Measurements from ENCODE around the gene PGAP6.

The PGAP6 gene

DNA sequence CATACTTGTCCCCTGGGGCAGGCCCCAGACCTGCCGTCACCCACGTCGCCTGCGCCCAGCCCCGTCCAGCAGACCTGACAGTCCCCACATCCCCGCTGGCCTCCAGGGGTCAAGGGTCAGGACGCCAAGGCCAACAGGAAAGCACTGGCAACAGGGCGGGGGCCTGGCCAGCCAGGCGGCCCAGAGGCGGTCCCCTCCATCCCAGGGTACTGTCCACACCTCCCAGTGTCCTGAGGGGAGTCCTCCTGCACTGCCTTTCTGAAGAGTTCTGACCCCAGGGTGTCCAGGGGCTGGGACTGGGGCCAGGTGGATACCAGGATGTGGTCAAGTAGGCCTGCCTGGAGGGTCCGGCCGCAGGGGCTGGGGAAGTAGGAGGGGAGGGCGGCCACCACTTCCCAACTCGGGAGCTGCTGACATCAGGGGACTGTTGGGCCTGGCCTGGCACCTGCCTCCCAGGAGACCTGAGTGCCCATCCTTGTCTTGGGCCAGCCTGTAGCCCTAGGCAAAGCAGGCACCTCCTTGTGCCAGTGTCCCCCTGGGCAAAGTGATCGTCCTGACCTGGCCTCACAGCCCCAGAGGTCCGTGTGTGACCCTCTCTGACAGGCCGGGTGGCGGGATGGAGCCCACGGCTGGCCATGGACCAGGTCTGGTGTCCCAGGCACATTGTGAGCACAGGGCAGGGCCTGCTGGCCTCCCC is 22.6 kb downstream of the PGAP6 start:
- Histone ChIP-seq H3K4me2 (ENCODE audit: low read depth, low read length) (no peak overlapping the region), H3K9ac (ENCODE audit: low read length) (no peak overlapping the region)

DNA sequence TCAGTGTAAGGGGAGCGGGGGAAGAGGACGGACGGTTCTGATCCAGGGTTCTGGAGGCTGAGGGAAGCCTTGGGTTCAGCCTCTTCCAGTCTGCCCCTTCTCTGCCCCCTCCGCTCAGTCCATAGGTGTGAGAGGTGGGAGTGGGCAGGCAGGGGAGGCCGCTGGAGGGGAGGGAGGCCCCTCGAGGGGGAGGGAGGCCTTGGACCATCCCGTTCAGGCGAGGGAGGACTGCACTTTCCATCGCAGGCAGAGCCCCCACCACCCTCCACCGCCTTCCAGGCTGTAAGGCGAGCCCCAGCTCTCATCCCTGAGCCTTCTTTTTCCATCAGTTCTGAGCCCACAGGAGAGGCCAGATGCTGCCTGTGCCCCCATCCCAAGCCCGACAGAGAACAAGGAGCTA is 25.0 kb downstream of the PGAP6 start:
- DNase-seq, result no peak
- H4K20me1 ChIP-seq (ENCODE audit: insufficient read depth, low read length), result no peaks in the 10 kb centered on the region
- no peaks in the 10 kb centered on the region for H3K36me3 ChIP-seq (replicated peaks; ENCODE audit: insufficient read depth, low read length)
- H3K27ac ChIP-seq (ENCODE audit: low read length), result no peak overlapping the region
- H3K9me2 ChIP-seq (replicated peaks; ENCODE audit: insufficient read depth, low read length), result no peaks in the 10 kb centered on the region
- no peaks in the 10 kb centered on the region for H3K9me3 ChIP-seq (replicated peaks; ENCODE audit: insufficient read depth, low read length)
- peaks cover 3% of the 10 kb centered on the region for H3K79me2 ChIP-seq (ENCODE audit: low read length)
- TF ChIP-seq EZH2phosphoT487 (IDR thresholded peaks at IDR 0.05; ENCODE audit: low read length) (no peak), EZH2 (optimal IDR thresholded peaks at IDR 0.05; ENCODE audit: low read depth, low read length) (no peak)
- TF ChIP-seq, protein P1, sequence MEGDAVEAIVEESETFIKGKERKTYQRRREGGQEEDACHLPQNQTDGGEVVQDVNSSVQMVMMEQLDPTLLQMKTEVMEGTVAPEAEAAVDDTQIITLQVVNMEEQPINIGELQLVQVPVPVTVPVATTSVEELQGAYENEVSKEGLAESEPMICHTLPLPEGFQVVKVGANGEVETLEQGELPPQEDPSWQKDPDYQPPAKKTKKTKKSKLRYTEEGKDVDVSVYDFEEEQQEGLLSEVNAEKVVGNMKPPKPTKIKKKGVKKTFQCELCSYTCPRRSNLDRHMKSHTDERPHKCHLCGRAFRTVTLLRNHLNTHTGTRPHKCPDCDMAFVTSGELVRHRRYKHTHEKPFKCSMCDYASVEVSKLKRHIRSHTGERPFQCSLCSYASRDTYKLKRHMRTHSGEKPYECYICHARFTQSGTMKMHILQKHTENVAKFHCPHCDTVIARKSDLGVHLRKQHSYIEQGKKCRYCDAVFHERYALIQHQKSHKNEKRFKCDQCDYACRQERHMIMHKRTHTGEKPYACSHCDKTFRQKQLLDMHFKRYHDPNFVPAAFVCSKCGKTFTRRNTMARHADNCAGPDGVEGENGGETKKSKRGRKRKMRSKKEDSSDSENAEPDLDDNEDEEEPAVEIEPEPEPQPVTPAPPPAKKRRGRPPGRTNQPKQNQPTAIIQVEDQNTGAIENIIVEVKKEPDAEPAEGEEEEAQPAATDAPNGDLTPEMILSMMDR (IDR thresholded peaks at IDR 0.05; ENCODE audit: low read length), result no peak
- no peak overlapping the region for H2AFZ ChIP-seq (ENCODE audit: low read length)
- H3K4me1 ChIP-seq (ENCODE audit: low read length), result no peaks in the 10 kb centered on the region
- peaks cover 12% of the 10 kb centered on the region for H3K27me3 ChIP-seq (replicated peaks; ENCODE audit: insufficient read depth, low read length)
- no peak overlapping the region for H3K9ac ChIP-seq (ENCODE audit: low read length)
- H3K4me3 ChIP-seq (ENCODE audit: low read length), result no peak overlapping the region
- no peak overlapping the region for H3K4me2 ChIP-seq (ENCODE audit: low read depth, low read length)
- no peaks in the 10 kb centered on the region for H3F3A ChIP-seq (ENCODE audit: insufficient read depth, low read length)

More for the DNA sequence above, 22.6 kb downstream of the PGAP6 start:
- TF ChIP-seq, protein P1 (IDR thresholded peaks at IDR 0.05; ENCODE audit: low read length), result no peak
- no peak for TF ChIP-seq EZH2 (optimal IDR thresholded peaks at IDR 0.05; ENCODE audit: low read depth, low read length)
- TF ChIP-seq EZH2phosphoT487 (IDR thresholded peaks at IDR 0.05; ENCODE audit: low read length), result no peak
- Histone ChIP-seq H3K36me3 (replicated peaks; ENCODE audit: insufficient read depth, low read length) (no peaks in the 10 kb centered on the region), H3K27me3 (replicated peaks; ENCODE audit: insufficient read depth, low read length) (peaks cover 15% of the 10 kb centered on the region), H3K4me3 (ENCODE audit: low read length) (no peak overlapping the region), H2AFZ (ENCODE audit: low read length) (no peak overlapping the region), H3K4me1 (ENCODE audit: low read length) (no peaks in the 10 kb centered on the region), H3K79me2 (ENCODE audit: low read length) (no peaks in the 10 kb centered on the region), H3K27ac (ENCODE audit: low read length) (no peak overlapping the region), H3K9me2 (replicated peaks; ENCODE audit: insufficient read depth, low read length) (no peaks in the 10 kb centered on the region), H3K9me3 (replicated peaks; ENCODE audit: insufficient read depth, low read length) (no peaks in the 10 kb centered on the region), H3F3A (ENCODE audit: insufficient read depth, low read length) (no peaks in the 10 kb centered on the region), H4K20me1 (ENCODE audit: insufficient read depth, low read length) (no peaks in the 10 kb centered on the region)
- DNase-seq, result no peak

DNA sequence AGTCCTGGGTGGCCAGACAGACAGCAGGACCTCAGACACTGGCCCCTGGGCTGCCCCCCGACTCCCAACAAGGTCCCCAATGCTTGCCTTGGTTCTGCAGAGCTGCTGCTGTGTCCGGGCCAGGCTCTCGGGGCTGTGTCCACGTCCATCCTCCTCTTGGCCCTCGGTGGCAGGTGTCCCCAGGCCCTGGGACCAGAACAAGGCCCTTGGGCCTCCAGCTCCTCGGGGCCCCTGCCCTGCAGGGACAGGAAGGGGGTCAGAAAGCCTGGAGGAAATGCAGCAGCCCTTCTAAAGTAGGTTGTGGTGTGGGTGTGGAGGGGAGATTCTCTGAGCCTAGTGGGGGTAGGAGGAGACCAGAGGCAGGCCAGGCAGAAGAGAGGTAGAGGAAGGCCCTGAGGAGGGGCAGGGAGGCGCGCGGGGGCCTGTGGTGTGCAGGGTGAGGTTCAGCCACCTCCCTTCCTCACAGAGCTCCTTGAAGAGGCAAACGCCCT is 26.8 kb downstream of the PGAP6 start:
- Histone ChIP-seq H3K27me3 (replicated peaks; ENCODE audit: insufficient read depth, low read length) (no peaks in the 10 kb centered on the region; the same call in 1 of the 2 replicates), H3K9ac (ENCODE audit: low read length) (no peak overlapping the region), H3K9me2 (replicated peaks; ENCODE audit: insufficient read depth, low read length) (no peaks in the 10 kb centered on the region), H3K4me2 (ENCODE audit: low read depth, low read length) (no peak overlapping the region), H3K36me3 (replicated peaks; ENCODE audit: insufficient read depth, low read length) (0 out of 2 replicates have a peak, but pooled peaks cover 4% of the 10 kb centered on the region), H2AFZ (ENCODE audit: low read length) (no peak overlapping the region), H4K20me1 (ENCODE audit: insufficient read depth, low read length) (no peaks in the 10 kb centered on the region), H3K27ac (ENCODE audit: low read length) (no peak overlapping the region), H3F3A (ENCODE audit: insufficient read depth, low read length) (no peaks in the 10 kb centered on the region), H3K4me1 (ENCODE audit: low read length) (no peaks in the 10 kb centered on the region; the same call in 1 of the 2 replicates), H3K9me3 (replicated peaks; ENCODE audit: insufficient read depth, low read length) (no peaks in the 10 kb centered on the region), H3K79me2 (ENCODE audit: low read length) (peaks cover 20% of the 10 kb centered on the region), H3K4me3 (ENCODE audit: low read length) (no peak overlapping the region)
- TF ChIP-seq EZH2 (optimal IDR thresholded peaks at IDR 0.05; ENCODE audit: low read depth, low read length) (no peak), EZH2phosphoT487 (IDR thresholded peaks at IDR 0.05; ENCODE audit: low read length) (no peak)
- TF ChIP-seq, protein P1 (IDR thresholded peaks at IDR 0.05; ENCODE audit: low read length), result no peak
- no peak for DNase-seq

All from MM.1S (cell line).